Measurements from ENCODE around the gene TMEM176B. TPM values are rescaled to one million over a fixed set of nuclear protein-coding genes. Genes with fewer than 3 reads are reported as not detected.

TMEM176B gene
- total RNA-seq, 1 experiment from 2014 or later, result 2.2 TPM

DNA sequence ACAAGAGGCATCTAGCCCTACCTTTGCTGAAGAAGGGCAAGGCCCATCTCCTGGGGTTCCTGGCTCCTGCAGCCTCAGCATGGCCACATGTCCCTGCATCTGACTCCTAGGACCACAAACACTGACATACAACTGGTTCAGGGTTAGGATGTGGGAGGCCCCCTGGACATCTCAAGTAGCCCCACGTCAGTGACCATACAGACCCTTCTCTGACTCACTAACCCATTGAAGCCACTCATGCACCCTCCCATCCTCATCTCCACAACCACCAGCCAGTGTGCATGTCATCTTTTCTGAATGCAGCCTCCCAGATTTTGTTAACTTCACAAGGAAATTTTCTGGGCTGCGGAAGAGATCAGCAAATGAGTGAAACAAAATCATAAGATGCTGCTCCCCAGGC, 18.2 kb downstream of the TMEM176B start:
- Histone ChIP-seq H3K36me3 (ENCODE audit: insufficient read depth, low read length, poor library complexity, severe bottlenecking) (no peaks in the 10 kb centered on the region), H3K27ac (ENCODE audit: low read depth, low read length, poor library complexity, severe bottlenecking) (no peak overlapping the region), H3K27me3 (replicated peaks; ENCODE audit: insufficient read depth, low read depth, low read length, poor library complexity) (no peaks in the 10 kb centered on the region), H3K9me3 (ENCODE audit: low read depth, low read length, poor library complexity, severe bottlenecking) (no peaks in the 10 kb centered on the region), H3K4me1 (ENCODE audit: insufficient read depth, low read length, poor library complexity, severe bottlenecking) (peaks cover 41% of the 10 kb centered on the region), H3K4me3 (ENCODE audit: low read depth, low read length, poor library complexity, severe bottlenecking) (no peak overlapping the region)
- intact Hi-C loops (cut with micrococcal nuclease; ENCODE audit: unreplicated experiment), result no loop called here
- TF ChIP-seq CTCF (conservative IDR thresholded peaks at IDR 0.05; ENCODE audit: low read depth, low read length) (no peak), EZH2 (IDR thresholded peaks at IDR 0.05; ENCODE audit: borderline replicate concordance, low read depth, low read length, poor library complexity, severe bottlenecking) (no peak)
- DNase-seq (ENCODE audit: low spot score), result no peak
- CTCF ChIA-PET, result no interaction called here
- POLR2A ChIA-PET (ENCODE audit: low non-redundant PET), result no interaction called here
- no TSS peak for BruUV-seq (replicated peaks)

- H3K9me3 ChIP-seq (ENCODE audit: low read depth, low read length, poor library complexity, severe bottlenecking), result no peaks in the 10 kb centered on the region
- ChIA-PET POLR2A (ENCODE audit: low non-redundant PET) (no interaction called here), CTCF (no interaction called here)
- no peak for TF ChIP-seq EZH2 (IDR thresholded peaks at IDR 0.05; ENCODE audit: borderline replicate concordance, low read depth, low read length, poor library complexity, severe bottlenecking)
- TF ChIP-seq CTCF (conservative IDR thresholded peaks at IDR 0.05; ENCODE audit: low read depth, low read length), result no peak
- H3K4me1 ChIP-seq (ENCODE audit: insufficient read depth, low read length, poor library complexity, severe bottlenecking), result peaks cover 35% of the 10 kb centered on the region
- no peak overlapping the region for H3K4me3 ChIP-seq (ENCODE audit: low read depth, low read length, poor library complexity, severe bottlenecking)
- H3K27ac ChIP-seq (ENCODE audit: low read depth, low read length, poor library complexity, severe bottlenecking), result no peak overlapping the region
- BruUV-seq (replicated peaks), result no TSS peak
- intact Hi-C loops (cut with micrococcal nuclease; ENCODE audit: unreplicated experiment), result no loop called here
- peak; percentile 32 for DNase-seq (ENCODE audit: low spot score)
- H3K36me3 ChIP-seq (ENCODE audit: insufficient read depth, low read length, poor library complexity, severe bottlenecking), result no peaks in the 10 kb centered on the region
- no peaks in the 10 kb centered on the region for H3K27me3 ChIP-seq (replicated peaks; ENCODE audit: insufficient read depth, low read depth, low read length, poor library complexity)
Measured at GRCh38 chr7:150781103-150781502, 19.1 kb downstream of the TMEM176B start.

DNA sequence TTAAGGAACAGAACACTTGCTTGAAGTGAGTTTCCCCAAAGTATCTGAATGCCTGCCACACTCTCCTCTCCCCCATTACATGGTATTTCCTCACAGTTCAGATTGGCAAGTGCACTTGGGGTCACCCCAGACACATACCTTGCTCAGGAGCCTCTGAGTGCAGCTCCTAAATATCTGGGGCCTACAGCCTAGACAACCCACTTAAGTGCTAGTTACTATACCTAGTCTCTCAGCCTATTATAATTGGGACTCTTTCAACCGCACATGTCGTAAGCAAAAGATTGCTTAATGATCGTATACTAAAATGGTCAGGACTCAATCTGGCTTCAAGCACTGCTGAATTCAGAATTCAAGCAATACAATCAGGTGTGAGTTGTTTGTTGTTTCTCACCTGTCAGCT, 19.9 kb downstream of the TMEM176B start:
- no peak for TF ChIP-seq CTCF (conservative IDR thresholded peaks at IDR 0.05; ENCODE audit: low read depth, low read length)
- TF ChIP-seq EZH2 (IDR thresholded peaks at IDR 0.05; ENCODE audit: borderline replicate concordance, low read depth, low read length, poor library complexity, severe bottlenecking), result no peak
- peaks cover 27% of the 10 kb centered on the region for H3K4me1 ChIP-seq (ENCODE audit: insufficient read depth, low read length, poor library complexity, severe bottlenecking)
- no peaks in the 10 kb centered on the region for H3K36me3 ChIP-seq (ENCODE audit: insufficient read depth, low read length, poor library complexity, severe bottlenecking)
- no TSS peak for BruUV-seq (replicated peaks)
- intact Hi-C loops (cut with micrococcal nuclease; ENCODE audit: unreplicated experiment), result no loop called here
- H3K4me3 ChIP-seq (ENCODE audit: low read depth, low read length, poor library complexity, severe bottlenecking), result no peak overlapping the region
- H3K27ac ChIP-seq (ENCODE audit: low read depth, low read length, poor library complexity, severe bottlenecking), result no peak overlapping the region
- no peaks in the 10 kb centered on the region for H3K27me3 ChIP-seq (replicated peaks; ENCODE audit: insufficient read depth, low read depth, low read length, poor library complexity)
- DNase-seq (ENCODE audit: low spot score), result no peak
- CTCF ChIA-PET, result no interaction called here
- POLR2A ChIA-PET (ENCODE audit: low non-redundant PET), result no interaction called here
- H3K9me3 ChIP-seq (ENCODE audit: low read depth, low read length, poor library complexity, severe bottlenecking), result no peaks in the 10 kb centered on the region

All from A673 (cell line).